ENCODE data around the gene IFNGR1.
"Not testable (repeated sequence)": the region's sequence is repeated elsewhere in the genome, so short reads cannot be mapped to it uniquely, and the experiment has no call there.

IFNGR1 gene

DNA sequence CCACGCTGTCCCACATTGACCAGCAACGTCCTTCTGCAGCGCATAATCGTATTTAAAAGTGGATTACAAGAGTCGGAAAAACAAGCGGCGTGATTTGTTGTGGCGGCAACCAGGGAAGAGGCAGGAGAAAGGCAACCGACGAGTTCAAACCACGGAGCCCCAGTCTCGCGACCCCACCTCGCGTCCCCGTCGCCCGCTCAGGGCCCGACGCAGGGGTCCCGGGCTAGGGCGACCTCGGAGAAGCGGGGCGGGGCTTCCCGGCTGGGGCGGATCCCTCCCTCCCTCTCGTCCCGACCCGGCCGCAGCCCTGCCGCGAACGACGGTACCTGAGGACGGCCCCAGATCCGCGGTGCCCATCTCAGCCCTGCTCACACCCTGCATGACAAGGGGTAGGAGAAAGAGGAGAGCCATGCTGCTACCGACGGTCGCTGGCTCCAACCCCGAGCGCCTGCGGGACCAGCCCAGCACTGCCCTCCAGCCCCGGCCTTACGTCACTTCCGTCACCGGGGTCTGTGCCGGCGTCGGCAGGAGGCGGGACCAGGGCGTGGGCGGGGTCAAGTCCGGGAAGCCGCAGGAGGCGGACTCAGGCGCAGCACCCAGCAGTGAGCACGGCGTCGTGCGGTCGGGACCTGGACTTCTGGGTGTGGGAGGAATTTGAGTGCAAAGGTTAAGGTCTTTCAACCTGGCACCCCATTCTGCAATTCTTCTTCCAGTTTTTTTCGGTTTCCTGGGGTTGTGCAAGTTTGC is at the start of gene IFNGR1:
TSS of gene IFNGR1 (minus strand) at position 469 of the 747 bp plus-strand sequence. CDS start at position 411, 58 bp downstream.
- no peaks in the 10 kb centered on the region for H3K9me3 Mint-ChIP-seq
- H3K4me1 Mint-ChIP-seq (ENCODE audit: low read depth): peaks cover 68% of the 10 kb centered on the region
- H3K27ac Mint-ChIP-seq: peak within 1 kb of the TSS; percentile 99
- H3K27me3 Mint-ChIP-seq: no peaks in the 10 kb centered on the region
- peak within 1 kb of the TSS; percentile 100 for H3K4me3 Mint-ChIP-seq
- H3K36me3 Mint-ChIP-seq (ENCODE audit: low read depth): peaks cover 10% of the 10 kb centered on the region

DNA sequence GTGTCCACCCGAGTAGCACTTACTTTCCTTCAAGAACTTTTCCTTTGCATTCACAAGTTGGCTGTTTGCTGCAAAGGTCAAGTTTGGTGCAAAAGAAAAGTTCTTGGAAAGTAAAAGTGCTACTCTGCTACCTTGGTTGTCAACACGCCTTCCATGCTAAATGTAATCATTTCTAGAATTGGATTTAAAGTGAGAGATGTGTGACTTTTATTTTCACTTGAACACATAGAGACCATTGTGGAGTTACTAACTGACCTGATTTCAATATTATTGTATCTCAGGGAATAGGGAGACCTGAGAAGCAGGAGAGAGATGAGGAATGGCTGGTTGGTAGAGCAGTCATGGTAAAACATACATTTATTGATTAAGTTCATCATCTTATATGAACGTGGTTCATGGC is 49.7 kb upstream of the IFNGR1 start:
- H3K27me3 Mint-ChIP-seq: peaks cover 17% of the 10 kb centered on the region
- H3K27ac Mint-ChIP-seq: no peak overlapping the region
- H3K9me3 Mint-ChIP-seq: no peaks in the 10 kb centered on the region
- H3K4me1 Mint-ChIP-seq (ENCODE audit: low read depth): peaks cover 10% of the 10 kb centered on the region
- H3K36me3 Mint-ChIP-seq (ENCODE audit: low read depth): no peaks in the 10 kb centered on the region
- H3K4me3 Mint-ChIP-seq: no peak overlapping the region

DNA sequence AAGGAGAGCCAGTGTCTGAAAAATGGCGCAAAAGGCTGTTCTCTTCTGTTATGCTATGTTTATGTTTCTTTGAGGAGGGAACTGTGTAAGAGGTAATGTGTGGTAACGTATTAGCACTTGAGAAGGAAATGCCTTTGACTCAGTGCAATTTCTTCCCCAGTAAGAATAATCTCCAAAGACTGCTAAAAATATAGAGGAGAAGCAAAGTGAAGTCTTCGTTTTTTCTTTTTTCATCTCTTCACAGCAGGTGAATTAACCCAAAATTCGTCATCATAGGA is 47.1 kb upstream of the IFNGR1 start:
- no peak overlapping the region for H3K4me3 Mint-ChIP-seq
- H3K27ac Mint-ChIP-seq: no peak overlapping the region
- H3K9me3 Mint-ChIP-seq: no peaks in the 10 kb centered on the region
- H3K36me3 Mint-ChIP-seq (ENCODE audit: low read depth): no peaks in the 10 kb centered on the region
- peaks cover 23% of the 10 kb centered on the region for H3K27me3 Mint-ChIP-seq
- peaks cover 22% of the 10 kb centered on the region for H3K4me1 Mint-ChIP-seq (ENCODE audit: low read depth)

DNA sequence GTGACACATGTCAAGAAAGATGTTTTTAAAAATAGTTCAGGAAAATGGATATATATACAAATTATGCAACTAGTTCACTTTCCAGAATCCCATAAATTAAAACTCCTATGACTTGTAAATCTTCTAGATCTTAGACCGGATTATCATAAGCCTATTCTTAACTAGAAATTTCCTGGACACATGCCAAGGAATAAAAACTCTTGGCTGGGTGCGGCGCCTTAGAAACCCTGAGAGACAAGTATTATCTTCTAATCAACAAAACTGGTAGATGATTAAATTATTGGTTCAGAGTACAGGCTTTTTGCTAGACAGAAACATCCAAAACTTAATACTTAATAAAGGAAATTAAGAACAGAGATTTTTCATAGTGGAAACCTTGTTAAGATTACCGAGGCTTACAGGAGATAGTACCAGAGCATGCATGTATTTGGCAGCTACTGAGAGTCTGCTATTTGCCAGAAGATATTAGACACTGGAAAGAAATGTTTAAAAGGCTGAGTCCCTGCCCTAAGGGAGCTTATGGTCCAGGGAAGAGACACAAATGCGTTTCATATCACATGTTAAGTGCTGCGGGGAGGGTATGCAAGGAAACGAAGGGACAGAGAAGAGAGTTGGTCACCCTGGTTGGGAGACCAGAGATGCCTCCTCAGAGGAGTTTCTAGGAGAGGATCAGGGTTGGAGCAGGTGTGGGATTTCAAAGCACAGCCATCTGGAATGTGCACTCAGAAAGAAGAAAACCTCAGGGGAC is 46.5 kb upstream of the IFNGR1 start:
- H3K36me3 Mint-ChIP-seq (ENCODE audit: low read depth): no peaks in the 10 kb centered on the region
- H3K9me3 Mint-ChIP-seq: no peaks in the 10 kb centered on the region
- no peak overlapping the region for H3K27ac Mint-ChIP-seq
- no peak overlapping the region for H3K4me3 Mint-ChIP-seq
- peaks cover 23% of the 10 kb centered on the region for H3K27me3 Mint-ChIP-seq
- H3K4me1 Mint-ChIP-seq (ENCODE audit: low read depth): peaks cover 27% of the 10 kb centered on the region

DNA sequence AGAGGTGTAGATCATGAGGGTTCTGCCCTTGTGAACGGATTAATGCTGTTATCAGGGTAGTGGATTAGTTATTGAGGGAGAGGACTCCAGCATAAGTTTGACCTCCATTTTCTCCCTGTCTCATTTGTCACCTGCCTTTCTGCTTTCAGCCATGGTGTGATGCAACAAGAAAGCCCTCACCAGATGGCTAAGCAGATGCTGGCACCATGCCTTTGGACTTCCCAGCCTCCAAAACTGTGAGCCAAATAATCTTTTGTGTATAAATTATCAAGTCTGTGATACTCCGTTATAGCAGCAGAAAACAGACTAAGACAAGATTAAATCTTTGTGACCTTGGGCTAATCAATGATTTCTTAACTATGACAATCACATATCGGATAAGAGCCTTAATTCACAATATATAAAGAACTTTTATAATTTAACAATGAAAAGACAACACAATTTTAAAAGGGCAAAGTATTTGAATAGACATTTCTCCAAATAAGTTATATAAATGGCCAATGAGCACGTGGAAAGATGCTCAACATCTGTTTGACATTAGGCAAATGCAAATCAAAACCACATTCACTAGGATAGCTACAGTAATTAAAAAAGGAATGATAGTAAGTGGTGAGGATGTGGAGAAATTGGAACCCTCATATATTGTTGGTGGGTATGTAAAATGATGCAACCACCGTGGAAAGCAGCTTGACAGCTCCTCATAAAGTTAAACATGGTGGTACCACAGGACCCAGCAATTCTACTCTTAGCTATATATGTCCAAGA is 45.3 kb upstream of the IFNGR1 start:
- H3K4me1 Mint-ChIP-seq (ENCODE audit: low read depth): peaks cover 27% of the 10 kb centered on the region
- H3K27ac Mint-ChIP-seq: no peak overlapping the region
- H3K4me3 Mint-ChIP-seq: no peak overlapping the region
- H3K27me3 Mint-ChIP-seq: peaks cover 23% of the 10 kb centered on the region
- H3K36me3 Mint-ChIP-seq (ENCODE audit: low read depth): no peaks in the 10 kb centered on the region
- no peaks in the 10 kb centered on the region for H3K9me3 Mint-ChIP-seq

DNA sequence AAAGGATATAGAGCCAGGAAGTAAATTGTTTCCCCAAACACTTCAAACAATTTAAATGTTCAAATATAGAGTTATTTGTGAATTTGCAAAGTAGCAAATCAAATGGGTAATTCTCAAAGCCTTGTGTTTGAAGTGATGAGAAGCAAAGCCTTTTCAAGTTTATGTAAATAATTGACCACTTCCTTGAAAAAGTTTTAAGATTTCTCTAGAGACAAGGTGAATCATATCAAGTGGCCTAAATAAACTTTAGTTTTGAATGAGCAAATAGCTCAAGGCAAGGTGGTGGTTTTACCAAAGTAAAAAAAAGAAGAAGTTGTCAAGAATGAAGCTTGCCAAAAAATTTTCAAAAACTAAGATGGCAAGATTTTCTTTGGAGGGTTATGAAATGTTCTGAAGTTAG is 42.6 kb upstream of the IFNGR1 start:
- H3K27ac Mint-ChIP-seq: no peak overlapping the region
- peaks cover 26% of the 10 kb centered on the region for H3K4me1 Mint-ChIP-seq (ENCODE audit: low read depth)
- H3K9me3 Mint-ChIP-seq: no peaks in the 10 kb centered on the region
- peaks cover 18% of the 10 kb centered on the region for H3K27me3 Mint-ChIP-seq
- H3K4me3 Mint-ChIP-seq: no peak overlapping the region
- no peaks in the 10 kb centered on the region for H3K36me3 Mint-ChIP-seq (ENCODE audit: low read depth)

DNA sequence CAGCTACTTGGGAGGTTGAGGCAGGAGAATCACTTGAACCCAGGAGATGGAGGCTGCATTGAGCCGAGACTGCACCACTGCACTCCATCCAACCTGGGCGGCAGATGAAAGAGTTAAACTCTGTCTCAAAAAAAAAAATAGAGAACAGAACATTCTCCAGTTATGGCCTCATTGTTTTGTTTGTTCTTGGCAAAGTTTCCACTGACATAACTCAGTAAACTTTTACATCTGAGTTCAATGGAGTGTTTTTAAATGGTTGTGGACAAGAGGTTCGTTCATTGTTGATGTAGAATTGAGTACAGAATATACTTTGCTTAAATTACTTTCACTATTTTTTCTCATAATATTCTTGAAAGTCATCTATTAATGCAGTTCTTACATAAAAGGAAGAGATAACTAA is 42.2 kb upstream of the IFNGR1 start:
- Mint-ChIP-seq H3K4me3 (no peak overlapping the region), H3K27ac (no peak overlapping the region), H3K4me1 (ENCODE audit: low read depth) (peaks cover 26% of the 10 kb centered on the region), H3K27me3 (peaks cover 15% of the 10 kb centered on the region), H3K9me3 (no peaks in the 10 kb centered on the region), H3K36me3 (ENCODE audit: low read depth) (no peaks in the 10 kb centered on the region)

DNA sequence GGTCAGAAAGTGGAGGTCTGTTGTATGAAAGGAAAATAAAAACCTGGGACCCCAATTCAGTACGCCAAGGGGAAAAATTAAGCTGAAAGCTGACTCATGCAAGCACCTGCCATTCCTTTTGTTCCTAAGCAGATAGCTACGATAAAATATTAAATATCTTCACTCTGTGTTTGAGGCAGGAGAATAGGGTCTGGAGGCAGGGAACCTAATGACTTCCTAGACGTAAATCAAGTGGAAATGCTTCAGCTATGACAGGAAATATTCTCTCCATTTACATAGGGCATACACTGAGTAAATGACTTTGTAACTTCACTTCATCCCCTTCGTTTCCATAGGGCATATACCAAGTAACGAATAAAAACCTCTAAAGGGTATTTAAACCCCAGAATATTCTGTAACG is 41.0 kb upstream of the IFNGR1 start:
- Mint-ChIP-seq H3K36me3 (ENCODE audit: low read depth) (no peaks in the 10 kb centered on the region), H3K4me3 (no peak overlapping the region), H3K27me3 (peaks cover 10% of the 10 kb centered on the region), H3K9me3 (no peaks in the 10 kb centered on the region), H3K27ac (no peak overlapping the region), H3K4me1 (ENCODE audit: low read depth) (peaks cover 26% of the 10 kb centered on the region)

DNA sequence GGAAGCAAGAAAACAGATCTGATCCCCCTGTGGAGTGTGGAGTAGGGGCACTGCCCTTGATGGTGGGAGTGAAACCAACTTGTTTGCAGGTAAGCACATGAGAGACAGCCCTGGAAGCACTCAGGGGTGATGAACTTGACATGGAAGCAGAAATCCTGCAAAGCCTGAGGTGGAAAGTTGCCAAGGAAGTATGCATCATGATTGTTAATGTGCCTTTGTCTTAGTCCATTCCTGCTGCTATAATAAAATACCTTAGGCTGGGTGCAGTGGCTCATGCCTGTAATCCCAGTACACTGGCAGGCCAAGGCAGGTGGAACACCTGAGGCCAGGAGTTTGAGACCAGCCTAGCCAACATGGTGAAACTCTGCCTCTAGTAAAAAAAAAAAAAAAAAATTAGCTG is 40.2 kb upstream of the IFNGR1 start:
- H3K27ac Mint-ChIP-seq: no peak overlapping the region
- peaks cover 11% of the 10 kb centered on the region for H3K27me3 Mint-ChIP-seq
- no peak overlapping the region for H3K4me3 Mint-ChIP-seq

DNA sequence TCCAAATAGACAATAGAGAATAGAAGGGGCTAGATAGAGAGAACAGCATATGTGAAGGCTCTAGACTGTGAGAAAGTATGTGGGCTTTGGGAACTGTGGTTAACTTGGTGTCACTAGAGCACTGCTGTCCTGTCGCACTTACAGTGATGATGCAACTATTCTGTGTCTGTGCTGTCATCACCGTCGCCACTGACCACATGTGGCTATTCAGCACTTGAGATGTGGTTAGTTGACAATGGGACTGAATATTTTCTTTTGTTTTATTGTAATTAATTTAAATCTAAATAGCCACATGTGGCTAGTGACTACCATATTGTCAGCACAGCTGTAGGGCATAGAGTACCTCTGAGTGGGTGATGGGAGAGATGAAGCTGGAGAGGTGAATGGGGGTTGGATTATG is 39.0 kb upstream of the IFNGR1 start:
- peaks cover 7% of the 10 kb centered on the region for H3K27me3 Mint-ChIP-seq
- H3K36me3 Mint-ChIP-seq (ENCODE audit: low read depth): peaks cover 6% of the 10 kb centered on the region
- peaks cover 26% of the 10 kb centered on the region for H3K4me1 Mint-ChIP-seq (ENCODE audit: low read depth)
- H3K4me3 Mint-ChIP-seq: no peak overlapping the region
- H3K27ac Mint-ChIP-seq: no peak overlapping the region
- peaks cover 14% of the 10 kb centered on the region for H3K9me3 Mint-ChIP-seq

More for the DNA sequence above, 40.2 kb upstream of the IFNGR1 start:
- peaks cover 6% of the 10 kb centered on the region for H3K36me3 Mint-ChIP-seq (ENCODE audit: low read depth)
- H3K4me1 Mint-ChIP-seq (ENCODE audit: low read depth): peaks cover 26% of the 10 kb centered on the region
- peaks cover 7% of the 10 kb centered on the region for H3K9me3 Mint-ChIP-seq

DNA sequence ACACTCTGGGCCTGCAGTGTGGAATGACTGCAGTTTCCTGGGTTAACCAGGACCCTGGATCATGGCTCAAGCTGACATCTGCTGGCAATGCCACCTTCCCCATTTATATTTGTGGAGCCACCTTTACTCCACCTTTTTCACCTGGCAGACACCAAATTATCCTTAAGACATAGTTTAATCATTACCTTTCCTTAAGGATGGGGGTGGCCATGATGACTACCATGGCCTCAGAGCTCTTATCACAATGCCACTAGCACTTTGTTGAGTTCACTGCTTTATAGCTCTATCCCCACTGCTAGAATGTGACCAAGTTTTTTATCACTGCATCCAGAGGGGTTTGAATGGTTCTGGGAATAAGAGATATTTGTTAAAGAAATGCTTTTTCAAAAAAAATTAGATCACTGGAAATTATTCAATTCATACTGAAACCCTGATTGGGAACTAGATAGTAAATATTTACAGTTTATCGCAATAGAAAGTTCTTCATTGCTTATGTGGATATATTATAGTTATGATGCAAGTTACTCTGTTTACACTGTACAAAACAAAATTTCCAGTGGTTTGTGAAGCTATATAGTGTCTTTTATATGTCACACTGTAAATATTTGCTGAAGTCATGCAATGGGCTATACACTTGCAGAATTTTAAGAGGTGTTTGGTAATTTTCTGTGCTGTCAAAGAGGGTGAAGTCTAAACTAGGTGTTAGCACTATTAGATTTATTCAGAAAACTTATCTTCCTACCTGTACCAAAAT is 37.3 kb upstream of the IFNGR1 start:
- peaks cover 6% of the 10 kb centered on the region for H3K36me3 Mint-ChIP-seq (ENCODE audit: low read depth)
- no peak overlapping the region for H3K4me3 Mint-ChIP-seq
- peaks cover 23% of the 10 kb centered on the region for H3K9me3 Mint-ChIP-seq
- no peak overlapping the region for H3K27ac Mint-ChIP-seq
- peaks cover 17% of the 10 kb centered on the region for H3K4me1 Mint-ChIP-seq (ENCODE audit: low read depth)
- H3K27me3 Mint-ChIP-seq: peaks cover 3% of the 10 kb centered on the region

DNA sequence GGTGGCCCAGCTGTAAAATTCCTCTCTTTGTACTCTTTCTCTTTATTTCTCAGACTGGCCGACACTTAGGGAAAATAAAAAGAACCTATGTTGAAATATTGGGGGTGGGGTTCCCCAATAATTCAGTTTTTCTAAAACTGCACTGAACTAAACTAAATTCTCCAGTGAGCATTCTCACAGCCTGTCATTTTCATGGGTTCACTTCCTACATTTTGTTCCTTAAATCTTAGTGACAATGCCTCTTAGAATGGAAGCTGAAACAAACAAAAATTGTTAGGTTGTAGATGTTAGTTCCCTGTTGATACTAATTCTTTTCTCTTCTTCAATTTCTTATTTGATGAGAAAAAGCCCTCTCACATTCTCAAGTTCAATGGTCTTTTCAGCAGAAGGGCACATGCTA is 35.8 kb upstream of the IFNGR1 start:
- no peak overlapping the region for H3K4me3 Mint-ChIP-seq
- no peak overlapping the region for H3K27ac Mint-ChIP-seq
- H3K9me3 Mint-ChIP-seq: peaks cover 23% of the 10 kb centered on the region
- peaks cover 6% of the 10 kb centered on the region for H3K36me3 Mint-ChIP-seq (ENCODE audit: low read depth)
- peaks cover 3% of the 10 kb centered on the region for H3K27me3 Mint-ChIP-seq
- peaks cover 5% of the 10 kb centered on the region for H3K4me1 Mint-ChIP-seq (ENCODE audit: low read depth)

DNA sequence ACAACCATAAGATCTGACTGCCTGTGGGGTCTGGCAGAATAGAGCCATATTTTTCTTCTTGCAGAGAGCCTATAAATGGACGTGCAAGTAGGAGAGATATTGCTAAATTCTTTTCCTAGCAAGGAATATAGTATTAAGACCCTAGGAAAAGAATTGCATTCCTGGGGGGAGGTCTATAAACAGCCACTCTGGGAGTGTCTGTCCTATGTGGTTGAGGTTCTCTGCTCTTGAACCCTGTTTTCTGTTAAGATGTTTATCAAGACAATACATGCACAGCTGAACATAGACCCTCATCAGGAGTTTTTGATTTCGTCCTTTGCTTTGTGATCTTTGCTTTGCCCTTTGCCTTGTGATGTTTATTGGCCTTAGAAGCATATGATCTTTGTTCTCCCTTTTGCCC is 35.2 kb upstream of the IFNGR1 start:
- not testable (repeated sequence) for H3K27ac Mint-ChIP-seq; H3K4me1 Mint-ChIP-seq (ENCODE audit: low read depth); H3K4me3 Mint-ChIP-seq; H3K36me3 Mint-ChIP-seq (ENCODE audit: low read depth); H3K27me3 Mint-ChIP-seq
- peaks cover 23% of the 10 kb centered on the region for H3K9me3 Mint-ChIP-seq

DNA sequence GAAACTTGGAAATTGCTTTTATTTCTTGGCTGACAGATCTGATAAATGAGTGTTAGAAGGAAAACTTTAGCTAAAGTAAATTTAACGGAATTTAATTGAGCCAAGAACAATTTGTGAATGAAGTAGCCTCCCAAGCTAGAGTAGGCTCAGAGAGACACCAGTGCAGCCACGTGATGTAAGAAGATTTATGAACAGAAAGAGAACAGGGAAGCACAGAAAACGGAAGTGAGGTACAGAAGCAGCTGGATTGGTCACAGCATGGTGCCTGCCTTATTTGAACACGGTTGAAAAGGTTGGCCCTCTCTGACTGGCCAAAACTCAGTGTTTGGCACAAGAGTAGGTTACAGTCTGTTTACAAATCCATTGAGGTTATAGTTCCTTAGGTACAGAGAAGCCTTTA is 29.5 kb upstream of the IFNGR1 start:
- Mint-ChIP-seq H3K36me3 (ENCODE audit: low read depth) (no peaks in the 10 kb centered on the region), H3K4me3 (no peak overlapping the region), H3K27me3 (no peaks in the 10 kb centered on the region), H3K9me3 (peaks cover 11% of the 10 kb centered on the region), H3K4me1 (ENCODE audit: low read depth) (peaks cover 4% of the 10 kb centered on the region), H3K27ac (no peak overlapping the region)

DNA sequence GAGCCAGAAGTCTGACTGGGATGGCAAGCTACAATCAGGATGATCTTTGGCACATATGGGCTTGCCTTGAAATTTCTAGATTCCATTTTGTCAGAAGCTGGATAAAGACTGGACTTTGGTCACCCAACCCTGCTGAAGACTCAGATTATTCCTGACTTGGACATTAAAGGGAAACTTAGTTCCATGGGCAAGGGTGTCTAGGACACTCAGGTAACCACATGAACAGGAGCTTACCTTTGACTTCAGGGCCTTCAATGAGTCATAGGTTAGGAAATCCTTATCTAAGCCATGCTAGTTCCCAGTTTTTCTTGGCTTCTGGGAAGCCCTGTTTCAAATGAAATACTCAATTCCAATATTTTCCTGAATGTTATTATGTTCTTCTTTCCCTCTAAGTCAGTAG is 28.5 kb upstream of the IFNGR1 start:
- no peaks in the 10 kb centered on the region for H3K36me3 Mint-ChIP-seq (ENCODE audit: low read depth)
- H3K27ac Mint-ChIP-seq: no peak overlapping the region
- no peaks in the 10 kb centered on the region for H3K27me3 Mint-ChIP-seq
- no peak overlapping the region for H3K4me3 Mint-ChIP-seq
- peaks cover 6% of the 10 kb centered on the region for H3K9me3 Mint-ChIP-seq
- H3K4me1 Mint-ChIP-seq (ENCODE audit: low read depth): peaks cover 4% of the 10 kb centered on the region

Measured in stimulated activated naive CD8-positive, alpha-beta T cell treated with anti-CD3 and anti-CD28 coated beads, Interleukin-15, Interleukin-2, amounts not matched to agents 100 ng/mL and 50 ng/mL, for 24 hours (primary cell).